Measurements from ENCODE around the gene WFIKKN2. TPM values are rescaled to one million over a fixed set of nuclear protein-coding genes. Genes with fewer than 3 reads are reported as not detected.
"Not testable (repeated sequence)": the region's sequence is repeated elsewhere in the genome, so short reads cannot be mapped to it uniquely, and the experiment has no call there.

The WFIKKN2 gene
- total RNA-seq, 1 experiment from 2014 or later = not detected

DNA sequence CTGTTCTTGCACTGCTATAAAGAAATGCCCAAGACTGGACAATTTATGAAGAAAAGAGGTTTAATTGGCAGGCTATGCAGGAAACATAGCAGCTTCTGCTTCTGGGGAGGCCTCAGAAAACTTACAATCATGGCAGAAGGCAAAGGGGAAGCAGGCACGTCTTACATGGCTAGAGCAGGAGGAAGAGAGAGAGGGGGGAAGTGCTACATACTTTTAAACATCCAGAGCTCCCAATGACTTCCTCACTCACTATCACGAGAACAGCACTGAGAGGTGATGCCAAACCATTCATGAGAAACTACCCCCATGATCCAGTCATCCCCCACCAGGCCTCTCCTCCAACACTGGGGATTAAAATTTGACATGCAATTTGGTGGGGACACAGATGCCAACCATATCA, 13.3 kb downstream of the WFIKKN2 start:
- no peaks in the 10 kb centered on the region for H3K36me3 ChIP-seq
- H3K27ac ChIP-seq = no peak overlapping the region
- H3K4me3 ChIP-seq = no peak overlapping the region
- no peaks in the 10 kb centered on the region for H3K4me1 ChIP-seq
- DNase-seq = no peak
- no peaks in the 10 kb centered on the region for H3K9me3 ChIP-seq (replicated peaks)
- H3K27me3 ChIP-seq = no peaks in the 10 kb centered on the region

DNA sequence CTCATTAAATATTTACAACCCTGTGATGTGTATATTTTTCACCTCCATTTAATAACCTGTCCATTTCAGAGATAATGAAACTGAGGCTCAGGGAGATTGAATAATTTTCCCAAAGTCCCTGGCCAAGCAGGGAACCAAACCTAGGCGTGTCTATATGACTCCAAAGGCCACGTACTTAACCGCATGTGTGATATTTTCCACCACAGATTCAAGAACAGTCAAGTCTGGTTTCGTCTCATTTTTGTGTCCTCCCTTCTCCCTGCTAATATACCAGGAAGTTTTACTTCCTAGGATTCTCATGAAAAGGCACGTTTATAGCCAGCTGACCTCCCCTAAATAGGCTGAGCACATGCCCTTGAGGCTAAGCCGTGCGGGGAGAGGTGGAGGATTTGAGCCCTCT, 15.3 kb downstream of the WFIKKN2 start:
- peaks cover 6% of the 10 kb centered on the region; the same call in 1 of the 2 replicates for H3K4me1 ChIP-seq
- H3K27me3 ChIP-seq = no peaks in the 10 kb centered on the region
- no peak overlapping the region for H3K27ac ChIP-seq
- no peaks in the 10 kb centered on the region for H3K9me3 ChIP-seq (replicated peaks)
- no peak overlapping the region for H3K4me3 ChIP-seq
- no peaks in the 10 kb centered on the region for H3K36me3 ChIP-seq
- no peak for DNase-seq

DNA sequence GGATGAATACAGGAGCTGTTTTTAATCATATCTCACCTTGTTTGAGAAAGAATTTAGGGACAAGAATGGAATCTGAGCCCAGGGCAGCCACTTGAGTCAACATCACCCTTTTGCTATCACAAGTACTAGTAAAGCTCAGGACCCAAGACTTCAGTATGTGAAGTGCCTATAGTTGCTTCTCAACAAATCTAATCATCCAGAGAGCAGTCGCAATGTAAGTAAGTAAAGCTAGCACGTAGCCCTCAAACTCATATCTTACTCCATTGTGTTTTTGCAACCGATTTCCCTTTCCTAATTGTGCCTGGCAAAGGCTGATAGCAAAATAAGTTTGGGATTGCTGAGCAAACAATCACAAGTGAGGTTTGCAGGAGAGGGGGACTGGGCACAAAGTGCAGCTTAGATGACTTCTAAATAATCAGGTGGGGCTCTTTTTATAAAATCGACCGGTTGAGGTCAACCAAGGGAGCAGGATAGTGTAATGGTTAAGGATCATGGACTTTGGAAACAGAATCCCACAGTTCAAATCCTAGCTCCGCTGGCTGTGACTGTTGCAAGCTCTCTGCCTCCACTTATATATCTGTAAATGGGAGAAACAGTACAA, 17.7 kb downstream of the WFIKKN2 start:
- H3K9me3 ChIP-seq (replicated peaks) = no peaks in the 10 kb centered on the region
- no peaks in the 10 kb centered on the region for H3K27me3 ChIP-seq
- no peak for DNase-seq

DNA sequence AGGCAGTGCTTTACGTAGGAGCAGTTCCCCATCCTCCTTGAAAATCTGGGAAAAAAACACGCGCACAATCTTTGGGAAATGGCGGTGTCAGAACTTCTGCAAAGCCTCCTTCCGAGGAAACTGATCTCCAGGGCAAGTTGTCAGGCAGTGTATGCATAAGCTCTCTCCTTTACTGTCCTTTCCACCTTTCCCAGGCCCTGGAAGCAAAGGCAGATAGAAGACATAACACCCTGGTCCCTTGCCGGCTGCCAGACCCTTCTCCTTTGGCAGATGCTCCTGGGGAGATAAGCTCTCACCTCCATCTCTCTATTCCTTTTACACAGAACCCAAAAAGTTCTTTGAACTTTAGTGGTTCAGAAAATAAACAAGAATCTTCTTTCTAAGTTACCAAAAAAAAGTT, 18.4 kb downstream of the WFIKKN2 start:
- Histone ChIP-seq H3K4me3 (no peak overlapping the region), H3K4me1 (peaks cover 11% of the 10 kb centered on the region), H3K36me3 (no peaks in the 10 kb centered on the region), H3K27ac (no peak overlapping the region), H3K9me3 (replicated peaks) (no peaks in the 10 kb centered on the region), H3K27me3 (no peaks in the 10 kb centered on the region)
- DNase-seq = no peak

More for the DNA sequence above, 17.7 kb downstream of the WFIKKN2 start:
- no peak overlapping the region for H3K27ac ChIP-seq
- peaks cover 11% of the 10 kb centered on the region for H3K4me1 ChIP-seq
- H3K36me3 ChIP-seq = no peaks in the 10 kb centered on the region
- no peak overlapping the region for H3K4me3 ChIP-seq

DNA sequence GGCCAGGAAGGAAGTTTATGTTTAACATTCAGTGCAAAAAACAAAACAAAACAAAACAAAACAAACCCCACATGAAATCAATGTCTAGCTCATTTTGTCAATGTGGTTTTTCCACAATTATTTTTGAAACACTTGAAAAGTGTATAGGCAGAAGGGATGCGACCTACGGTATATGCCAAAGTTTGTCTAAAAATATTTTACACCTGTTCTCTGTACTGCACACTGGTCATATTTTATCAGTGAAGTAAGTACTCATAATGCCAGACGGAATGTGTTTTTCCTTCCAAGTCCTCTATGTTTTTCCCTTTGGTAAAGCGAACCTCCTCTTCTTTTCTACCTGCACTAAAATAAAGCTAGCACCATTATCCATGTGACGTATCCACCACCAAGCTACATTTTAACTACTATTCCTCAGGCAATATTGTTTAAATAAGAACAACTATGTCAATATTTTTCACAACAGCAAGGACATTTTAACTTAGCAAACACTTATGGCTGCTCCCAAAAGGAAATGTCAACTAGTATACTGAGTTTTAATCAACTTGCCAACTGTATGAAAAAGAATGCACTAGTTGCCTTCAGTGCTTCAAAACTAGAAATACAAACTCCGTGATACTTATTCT, 20.4 kb downstream of the WFIKKN2 start:
- Histone ChIP-seq H3K27ac (no peak overlapping the region), H3K27me3 (no peaks in the 10 kb centered on the region)

DNA sequence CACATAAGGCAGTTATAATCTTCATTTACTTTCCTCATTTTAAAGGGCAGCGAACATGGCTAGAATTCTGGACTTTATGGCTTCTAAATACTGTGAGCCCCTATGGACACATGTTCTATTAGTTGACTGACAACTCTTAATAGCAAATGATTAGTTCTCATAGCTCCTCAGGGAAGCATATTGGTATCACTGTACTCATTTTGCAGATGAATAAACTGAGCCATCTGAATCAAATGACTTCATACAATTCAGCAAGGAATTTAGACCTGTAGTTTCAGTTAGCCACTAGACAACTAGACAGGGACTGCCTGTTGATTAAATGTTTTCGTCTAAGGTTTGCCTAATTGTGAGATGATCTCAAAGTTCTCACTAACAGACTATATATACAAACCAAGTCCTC, 21.0 kb downstream of the WFIKKN2 start:
- Histone ChIP-seq H3K4me3 (no peak overlapping the region), H3K4me1 (peaks cover 11% of the 10 kb centered on the region), H3K27me3 (no peaks in the 10 kb centered on the region), H3K27ac (no peak overlapping the region), H3K36me3 (no peaks in the 10 kb centered on the region), H3K9me3 (replicated peaks) (no peaks in the 10 kb centered on the region)
- DNase-seq = no peak

More for the DNA sequence above, 20.4 kb downstream of the WFIKKN2 start:
- no peak overlapping the region for H3K4me3 ChIP-seq
- H3K36me3 ChIP-seq = no peaks in the 10 kb centered on the region
- no peak for DNase-seq
- no peaks in the 10 kb centered on the region for H3K9me3 ChIP-seq (replicated peaks)
- peaks cover 11% of the 10 kb centered on the region for H3K4me1 ChIP-seq

DNA sequence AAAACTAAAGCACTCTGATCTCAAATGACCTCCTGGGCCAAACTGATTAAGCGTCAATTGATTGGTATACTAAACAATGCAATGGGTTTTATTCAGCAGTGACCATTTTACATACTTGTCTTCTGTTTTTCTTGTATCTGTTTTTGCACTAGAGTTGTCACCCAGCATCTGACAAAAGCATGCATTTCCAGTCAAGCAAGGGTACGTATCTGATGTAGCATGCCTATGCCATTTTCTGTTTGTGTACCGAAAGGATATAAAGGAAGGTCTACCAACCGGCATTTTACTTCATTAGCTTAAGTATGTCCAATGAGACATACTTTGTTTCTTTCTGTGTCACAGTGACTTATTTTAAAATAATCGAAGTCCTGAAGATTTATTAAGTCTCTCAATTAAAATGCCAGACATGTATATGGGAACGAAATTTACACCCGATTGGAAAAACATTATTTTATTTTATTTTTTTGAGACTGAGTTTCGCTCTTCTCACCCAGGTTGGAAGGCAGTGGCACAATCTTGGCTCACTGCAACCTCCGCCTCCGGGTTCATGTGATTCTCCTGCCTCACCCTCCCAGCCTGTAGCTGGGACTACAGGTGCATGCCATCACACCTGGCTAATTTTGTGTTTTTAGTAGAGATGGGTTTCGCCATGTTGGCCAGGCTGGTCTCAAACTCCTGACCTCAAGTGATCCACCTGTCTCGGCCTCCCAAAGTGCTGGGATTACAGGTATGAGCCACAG, 23.3 kb downstream of the WFIKKN2 start:
- Histone ChIP-seq H3K4me3 (no peak overlapping the region), H3K4me1 (peaks cover 15% of the 10 kb centered on the region), H3K9me3 (replicated peaks) (no peaks in the 10 kb centered on the region), H3K36me3 (peaks cover 15% of the 10 kb centered on the region), H3K27ac (no peak overlapping the region), H3K27me3 (no peaks in the 10 kb centered on the region)
- no peak for DNase-seq

DNA sequence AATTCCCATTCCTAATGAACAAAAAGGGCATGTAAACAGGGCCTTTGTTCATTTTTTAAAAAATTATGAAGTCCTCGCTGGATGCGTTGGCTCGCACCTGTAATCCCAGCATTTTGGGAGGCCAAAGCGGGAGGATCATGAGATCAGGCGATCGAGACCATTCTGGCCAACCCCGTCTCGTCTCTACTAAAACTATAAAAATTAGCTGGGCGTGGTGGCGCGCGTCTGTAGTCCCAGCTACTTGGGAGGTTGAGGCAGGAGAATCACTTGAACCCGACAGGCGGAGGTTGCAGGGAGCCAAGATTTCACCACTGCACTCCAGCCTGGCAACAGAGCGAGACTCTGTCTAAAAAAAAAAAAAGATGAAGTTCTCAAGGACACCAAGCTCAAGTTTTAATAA, 24.3 kb downstream of the WFIKKN2 start:
- H3K27ac ChIP-seq; H3K4me3 ChIP-seq; H3K27me3 ChIP-seq; H3K9me3 ChIP-seq (replicated peaks); DNase-seq: not testable (repeated sequence)
- peaks cover 15% of the 10 kb centered on the region for H3K36me3 ChIP-seq
- peaks cover 15% of the 10 kb centered on the region for H3K4me1 ChIP-seq

DNA sequence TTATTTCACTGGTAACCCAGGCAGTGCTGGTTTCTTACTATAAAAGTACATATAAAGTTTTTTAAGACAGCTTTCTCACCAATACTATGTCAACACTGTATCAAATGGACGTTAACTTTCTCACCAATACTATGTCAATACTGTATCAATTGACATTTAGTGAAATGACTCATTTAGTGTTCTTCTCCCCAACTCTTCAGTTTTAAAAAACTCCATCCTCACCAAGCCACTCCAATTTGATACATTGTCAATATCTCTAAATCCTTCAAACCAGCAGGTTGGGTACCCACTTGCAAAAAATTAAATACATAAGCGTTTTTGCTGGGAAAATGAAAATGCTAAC, 25.9 kb downstream of the WFIKKN2 start:
- Histone ChIP-seq H3K27ac (no peak overlapping the region), H3K4me3 (no peak overlapping the region), H3K36me3 (peaks cover 15% of the 10 kb centered on the region), H3K4me1 (0 out of 2 replicates have a peak, but pooled peaks cover 4% of the 10 kb centered on the region), H3K9me3 (replicated peaks) (no peaks in the 10 kb centered on the region), H3K27me3 (no peaks in the 10 kb centered on the region)
- no peak for DNase-seq

DNA sequence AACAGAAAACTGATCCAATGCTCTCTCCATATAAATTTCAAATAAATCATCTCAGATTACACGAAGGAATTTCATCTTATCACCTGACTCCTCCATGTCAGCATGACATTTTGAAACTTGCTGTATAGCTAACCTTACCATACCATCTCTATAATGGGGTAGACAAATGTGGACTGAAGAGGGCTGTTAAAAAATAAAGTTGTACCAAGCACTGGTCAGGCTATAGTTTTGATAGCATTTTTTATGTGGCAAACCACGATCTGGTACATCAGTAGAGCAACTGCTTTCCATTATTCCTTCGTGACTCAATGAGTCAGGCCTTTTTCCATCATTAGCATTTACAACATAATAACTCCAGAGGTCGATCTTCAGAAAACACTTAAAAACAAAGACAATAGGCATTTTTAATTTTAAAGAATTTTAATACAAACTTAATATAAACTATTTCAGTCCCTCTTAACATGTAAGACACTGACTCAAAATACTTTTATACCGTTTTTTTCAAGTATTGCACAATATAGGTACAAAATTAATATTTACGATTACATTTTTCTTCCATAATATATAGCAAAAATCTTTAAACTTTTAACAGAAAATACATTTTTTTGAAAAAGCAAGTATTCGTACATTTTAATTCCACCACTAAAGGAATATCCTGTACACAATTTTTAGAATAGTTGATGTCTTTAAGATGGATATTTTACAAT, 26.6 kb downstream of the WFIKKN2 start:
- H3K9me3 ChIP-seq (replicated peaks) = no peaks in the 10 kb centered on the region
- 0 out of 2 replicates have a peak, but pooled peaks cover 4% of the 10 kb centered on the region for H3K4me1 ChIP-seq
- peaks cover 15% of the 10 kb centered on the region for H3K36me3 ChIP-seq
- no peaks in the 10 kb centered on the region for H3K27me3 ChIP-seq
- H3K27ac ChIP-seq = no peak overlapping the region
- DNase-seq = no peak
- no peak overlapping the region for H3K4me3 ChIP-seq

DNA sequence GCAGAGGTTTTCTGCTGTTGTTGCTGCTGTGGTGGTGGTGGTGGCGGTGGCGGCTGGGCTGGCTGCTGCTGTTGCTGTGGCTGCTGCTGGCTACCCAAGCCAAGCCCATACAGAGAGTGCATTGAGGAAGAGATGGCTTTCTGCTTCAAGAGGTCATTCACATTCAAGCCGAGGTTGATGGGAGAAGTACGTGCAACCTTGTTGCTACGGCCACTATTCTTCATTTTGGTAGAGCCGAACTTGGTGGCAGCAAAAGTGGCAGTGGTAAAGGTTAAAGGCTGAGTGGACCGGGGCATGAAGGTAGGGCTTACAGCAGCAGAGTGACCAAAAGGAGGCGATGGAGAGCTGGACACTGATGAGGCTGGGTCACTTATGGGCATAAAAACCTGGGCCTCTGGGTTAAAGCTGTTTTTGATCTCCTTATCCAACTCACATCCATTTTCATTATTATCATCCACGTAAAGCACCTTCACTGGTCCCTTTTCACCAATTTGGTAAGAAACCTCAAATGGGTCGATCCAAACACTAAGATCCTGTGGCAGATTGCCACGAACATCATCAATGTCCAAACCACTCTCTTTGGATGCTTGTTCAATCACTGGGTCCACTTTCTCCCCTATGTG, 27.9 kb downstream of the WFIKKN2 start:
- H3K4me3 ChIP-seq = no peak overlapping the region
- H3K27me3 ChIP-seq = no peaks in the 10 kb centered on the region
- DNase-seq = peak; percentile 23 to 58
- H3K9me3 ChIP-seq (replicated peaks) = no peaks in the 10 kb centered on the region
- H3K4me1 ChIP-seq = peaks cover 7% of the 10 kb centered on the region; the same call in 1 of the 2 replicates
- no peak overlapping the region for H3K27ac ChIP-seq
- H3K36me3 ChIP-seq = peaks cover 15% of the 10 kb centered on the region

DNA sequence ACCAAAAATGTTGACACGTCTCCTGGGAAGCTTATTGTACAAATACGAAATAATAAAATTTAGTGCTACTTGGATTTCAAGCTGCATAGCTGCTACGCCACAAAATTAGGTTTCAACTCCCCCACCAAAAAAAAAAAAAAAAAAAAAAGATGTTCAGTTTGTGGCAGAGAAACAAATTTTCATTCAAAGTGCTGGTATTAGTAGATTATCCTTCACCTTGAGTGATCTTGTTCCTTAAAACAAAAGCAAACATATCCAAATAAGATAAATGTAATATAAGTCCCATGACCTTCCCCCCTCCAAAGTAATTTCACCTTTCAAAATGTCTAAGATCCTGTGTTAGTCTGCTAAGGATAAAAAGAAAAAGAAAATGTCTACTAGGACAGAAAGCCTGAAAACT, 28.5 kb downstream of the WFIKKN2 start:
- peaks cover 15% of the 10 kb centered on the region for H3K36me3 ChIP-seq
- H3K27ac ChIP-seq = no peak overlapping the region
- no peak for DNase-seq
- H3K27me3 ChIP-seq = no peaks in the 10 kb centered on the region
- H3K9me3 ChIP-seq (replicated peaks) = no peaks in the 10 kb centered on the region
- H3K4me3 ChIP-seq = peak overlapping the region; percentile 94; the same call in 1 of the 2 replicates
- H3K4me1 ChIP-seq = peaks cover 9% of the 10 kb centered on the region; the same call in 1 of the 2 replicates

DNA sequence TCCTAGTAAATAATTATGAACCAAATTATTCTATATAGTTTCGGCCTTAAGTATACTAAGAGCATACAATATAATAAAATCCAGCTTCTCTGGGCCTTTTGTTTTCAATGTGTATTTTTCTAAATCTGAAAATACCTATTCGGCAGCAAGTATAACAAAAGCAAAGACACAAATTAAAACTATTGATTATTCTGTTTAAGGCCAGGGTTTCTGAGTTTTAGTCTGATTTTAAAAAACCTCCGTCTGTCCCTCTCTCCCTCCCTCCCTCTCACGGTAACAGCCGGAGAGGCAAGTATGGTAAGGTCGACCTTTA, 29.3 kb downstream of the WFIKKN2 start:
- no peaks in the 10 kb centered on the region for H3K9me3 ChIP-seq (replicated peaks)
- no peak for DNase-seq
- H3K27me3 ChIP-seq = no peaks in the 10 kb centered on the region
- no peak overlapping the region for H3K27ac ChIP-seq
- peaks cover 9% of the 10 kb centered on the region; the same call in 1 of the 2 replicates for H3K4me1 ChIP-seq
- H3K36me3 ChIP-seq = peaks cover 15% of the 10 kb centered on the region
- peak overlapping the region; percentile 94 for H3K4me3 ChIP-seq

DNA sequence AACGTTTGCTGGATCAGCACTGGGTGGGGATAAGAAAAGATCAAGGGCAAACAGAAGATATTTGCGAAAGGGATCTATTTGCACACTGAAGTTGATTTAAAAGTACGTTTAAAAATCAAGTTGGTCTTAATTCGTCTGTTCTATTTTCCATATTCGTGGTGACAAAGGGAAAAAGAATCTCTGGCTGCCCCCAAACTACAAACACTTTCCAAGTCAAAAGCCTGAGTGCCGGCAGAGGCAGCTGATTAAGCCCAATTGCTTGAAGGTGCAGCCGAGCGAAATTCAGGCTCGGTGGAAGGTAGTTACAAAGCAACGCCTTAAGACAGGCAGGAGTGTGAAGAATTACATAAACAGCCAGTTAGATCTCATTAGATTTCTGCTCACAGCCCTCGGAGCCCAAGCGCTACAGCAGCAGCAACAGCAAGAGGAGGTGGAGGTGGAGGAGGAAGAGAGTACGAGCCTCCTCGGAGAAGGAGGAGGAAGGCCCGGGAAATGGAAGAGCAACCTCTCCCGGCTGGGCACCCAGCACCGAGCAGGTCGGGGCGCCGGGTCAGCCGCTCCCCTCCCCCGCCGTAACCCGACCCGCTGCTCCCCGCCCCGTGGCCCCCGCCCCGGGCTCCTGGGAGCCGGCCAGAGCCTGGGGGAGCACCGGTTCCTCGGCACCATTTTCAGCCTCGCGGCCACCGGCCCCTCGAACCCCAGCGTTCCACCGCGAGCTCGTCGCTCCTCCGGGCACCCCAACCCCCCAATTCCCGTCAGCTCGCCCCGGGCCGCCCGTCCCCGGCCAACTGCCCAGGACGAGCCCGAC, 29.9 kb downstream of the WFIKKN2 start:
- DNase-seq = peak; percentile 30 to 51
- peak overlapping the region; percentile 94 for H3K4me3 ChIP-seq
- no peaks in the 10 kb centered on the region for H3K27me3 ChIP-seq
- peak overlapping the region; percentile 47; the same call in 1 of the 2 replicates for H3K27ac ChIP-seq
- H3K9me3 ChIP-seq (replicated peaks) = no peaks in the 10 kb centered on the region
- peaks cover 15% of the 10 kb centered on the region for H3K36me3 ChIP-seq
- H3K4me1 ChIP-seq = peaks cover 9% of the 10 kb centered on the region; the same call in 1 of the 2 replicates
